GM12878 (cell line): Measurements from ENCODE around the gene MAGI2. TPM values are rescaled to one million over a fixed set of nuclear protein-coding genes. Genes with fewer than 3 reads are reported as not detected.

ENCODE experiments used
- ATAC-seq: fragments of 200-7000 bp; cut with Tn5 transposase; 3 replicates; pipeline ENCODE4 v1.9.1; 2020; ENCODE audit warnings: mild to moderate bottlenecking, moderate library complexity
- BruUV-seq: library from RNA; stranded (reverse); fragments of 400-500 nt; replicated peaks from 2 replicates; lab custom pipeline; 2021; lab: Mats Ljungman, UMichigan
- CTCF ChIA-PET: fragments of 300-600 bp; sonication (Branson Sonifier 250); formaldehyde crosslinking; extraction: SDS; loops from one replicate; lab custom pipeline; 2021; ENCODE audit warnings: inconsistent platforms; lab: Yijun Ruan, JAX
- POLR2A ChIA-PET: fragments of 350-600 bp; formaldehyde crosslinking; extraction: SDS; loops from one replicate; lab custom pipeline; 2021; ENCODE audit warnings: inconsistent platforms; lab: Charles Lee
- RAD21 ChIA-PET: fragments of 300-600 bp; sonication (Branson Sonifier 250); formaldehyde crosslinking; loops from one replicate; lab custom pipeline; 2023; ENCODE audit warnings: antibody characterized with exemption; ENCODE audit not compliant: unreplicated experiment; lab: Charles Lee
- SMC1A ChIA-PET: fragments of 300-600 bp; sonication (Branson Sonifier 250); formaldehyde crosslinking; loops from one replicate; lab custom pipeline; 2023; ENCODE audit not compliant: unreplicated experiment, uncharacterized antibody; lab: Charles Lee
- DNase-seq: peaks from one replicate; pipeline ENCODE4 v3.0.0-alpha.2; 2011; ENCODE audit warnings: low read depth, low spot score
- FAIRE-seq: peaks from 3 replicates; lab custom pipeline; 2011; peaks lifted over from hg19 to GRCh38; lab: Jason Lieb, UNC
- H2AFZ ChIP-seq: 2 replicates; pipeline ENCODE4 v1.6.0; 2011; ENCODE audit warnings: low read depth, low read length, control low read depth; ENCODE audit not compliant: control insufficient read depth
- H3K27ac ChIP-seq: 2 replicates; pipeline ENCODE4 v1.5.1; 2011; ENCODE audit warnings: control low read depth; ENCODE audit not compliant: control insufficient read depth, insufficient read depth
- H3K27me3 ChIP-seq, 2 experiments: replicated peaks in 1 of 2; 2 replicates each; pipeline versions ENCODE4 v1.6.0 to v1.6.1; 2011; ENCODE audit warnings: low read length in 1 of 2; ENCODE audit not compliant: control insufficient read depth in 2 of 2, insufficient read depth in 2 of 2
- H3K36me3 ChIP-seq, 2 experiments: 2 replicates each; pipeline ENCODE4 v1.5.1; 2011; ENCODE audit warnings: low read length in 1 of 2; ENCODE audit not compliant: control insufficient read depth in 2 of 2, insufficient read depth in 2 of 2
- H3K4me1 ChIP-seq: 2 replicates; pipeline ENCODE4 v1.6.1; 2011; ENCODE audit warnings: mild to moderate bottlenecking, low read length, moderate library complexity, mixed read lengths; ENCODE audit not compliant: control insufficient read depth, insufficient read depth
- H3K4me2 ChIP-seq: 2 replicates; pipeline ENCODE4 v1.6.0; 2011; ENCODE audit warnings: control low read depth; ENCODE audit not compliant: control insufficient read depth, insufficient read depth
- H3K4me3 ChIP-seq: fragments of 200-600 bp; sonication (generic); 2 replicates; pipeline ENCODE4 v1.5.1; 2016
- H3K79me2 ChIP-seq: 2 replicates; pipeline ENCODE4 v1.6.0; 2011; ENCODE audit warnings: low read length; ENCODE audit not compliant: control insufficient read depth, insufficient read depth
- H3K9ac ChIP-seq: 2 replicates; pipeline ENCODE4 v1.8.0; 2011; ENCODE audit warnings: low read length, control low read depth, mixed read lengths; ENCODE audit not compliant: control insufficient read depth, insufficient read depth
- H3K9me3 ChIP-seq: replicated peaks from 3 replicates; pipeline ENCODE4 v1.5.1; 2011; ENCODE audit warnings: mild to moderate bottlenecking, low read length; ENCODE audit not compliant: control insufficient read depth, insufficient read depth
- H4K20me1 ChIP-seq: 2 replicates; pipeline ENCODE4 v1.6.0; 2011; ENCODE audit not compliant: control insufficient read depth, insufficient read depth
- ATF3 ChIP-seq: IDR thresholded peaks from 2 replicates; pipeline ENCODE4 v1.6.1; 2011; ENCODE audit warnings: low read depth, mild to moderate bottlenecking, low read length, moderate library complexity, borderline replicate concordance; ENCODE audit errors: extremely low read depth
- CBFB ChIP-seq: IDR thresholded peaks from 2 replicates; pipeline ENCODE4 v1.6.1; 2016; ENCODE audit warnings: antibody characterized with exemption, low read depth
- NFXL1 ChIP-seq: fragments of 450-650 bp; IDR thresholded peaks from 2 replicates; pipeline ENCODE4 v1.6.1; 2017; ENCODE audit warnings: antibody characterized with exemption, mild to moderate bottlenecking, borderline replicate concordance
- ZNF24 ChIP-seq: fragments of 450-650 bp; IDR thresholded peaks from 2 replicates; pipeline ENCODE4 v1.6.1; 2017; ENCODE audit warnings: antibody characterized with exemption, mild to moderate bottlenecking
- WGBS: methylation state at CpG from one replicate; pipeline ENCODE4 v1.1.6; 2016; ENCODE audit warnings: low lambda C conversion rate; ENCODE audit not compliant: insufficient replicate concordance, insufficient coverage; ENCODE audit errors: missing lambda C conversion rate; 5-methylcytosine and 5-hydroxymethylcytosine counted together
- in situ Hi-C: fragments of 300-500 bp; cut with MboI; formaldehyde crosslinking; loops from 9 replicates; pipeline ENCODE4 v1.14.3; 2018; ENCODE audit warnings: mixed read lengths
- intact Hi-C: fragments of 100-400 bp; cut with micrococcal nuclease; formaldehyde crosslinking; loops from one replicate; pipeline ENCODE4 v1.14.2; 2022; ENCODE audit not compliant: unreplicated experiment
- polyA plus RNA-seq, 11 experiments: library from polyadenylated mRNA; depleted of rRNA in 4 of 11; unstranded in 6 of 11; stranded (reverse) in 5 of 11; fragments of >200 nt; fragmentation: Nextera tagmentation in 4 of 11; fragmentation: Illumina TruSeq in 1 of 11; extraction: Ambion mirVana in 4 of 11; extraction: Trizol in 1 of 11; gene quantifications; 1 replicate in 1 of 11; 2 replicates in 10 of 11; pipeline versions ENCODE4 v1.2.1 to v1.2.3, GENCODE V29; 2011 to 2016; ENCODE audit warnings: inconsistent platforms in 2 of 11, missing spikeins in 2 of 11, low read depth in 1 of 11
- total RNA-seq, 4 experiments: library from RNA; depleted of rRNA in 3 of 4; stranded (reverse); fragments of >200 nt in 3 of 4; fragmentation: Illumina TruSeq in 1 of 4; extraction: Trizol in 1 of 4; gene quantifications; 2 replicates each; pipeline versions ENCODE4 v1.2.1 to v1.2.3, GENCODE V29; 2013 to 2021
- TF ChIP-seq, protein P1 (sequence below): fragments of 150-350 bp; IDR thresholded peaks from 2 replicates; pipeline ENCODE4 v1.6.1; 2014; ENCODE audit warnings: mild to moderate bottlenecking, low read depth, low read length
- TF ChIP-seq, protein P2 (sequence below): IDR thresholded peaks from 2 replicates; pipeline ENCODE4 v1.6.1; 2012; ENCODE audit warnings: improper control_type of control experiment, low read depth, low read length; ENCODE audit not compliant: insufficient replicate concordance

Gene MAGI2
- total and polyA plus RNA-seq, 10 of the 15 experiments (the other 5 are each of a cell fraction or from before 2014, with no cell fraction given), result 0.01 to 0.31 (median 0.05) TPM; not detected in 2

GRCh38 chr7:79159040-79159664, 294.3 kb downstream of the MAGI2 start:
- Histone ChIP-seq H3K4me1 (no peaks in the 10 kb centered on the region), H3K27me3 (no peaks in the 10 kb centered on the region), H3K9ac (no peak overlapping the region), H3K36me3 (no peaks in the 10 kb centered on the region), H3K9me3 (no peaks in the 10 kb centered on the region), H3K79me2 (no peaks in the 10 kb centered on the region), H4K20me1 (no peaks in the 10 kb centered on the region), H3K4me2 (no peak overlapping the region), H2AFZ (no peak overlapping the region), H3K27ac (no peak overlapping the region), H3K4me3 (no peak overlapping the region)
- 40% methylated on average over 5 of the region's 5 CpGs for WGBS
- DNase-seq, result no peak
- no peak for FAIRE-seq
- in situ Hi-C loops, result no loop called here
- no TSS peak for BruUV-seq
- ChIA-PET POLR2A (no interaction called here), RAD21 (no interaction called here), CTCF (no interaction called here), SMC1A (interaction anchor here (1.1 kb wide), 1 partner anchor 39 kb away, joined by 4 read pairs; no protein-coding TSS in a partner anchor)
- intact Hi-C loops, result no loop called here
- no peak for ATAC-seq
- no peak for TF ChIP-seq NFXL1
- TF ChIP-seq CBFB, result no peak
- TF ChIP-seq ZNF24, result no peak
- TF ChIP-seq ATF3, result no peak

GRCh38 chr7:79157281-79157680, 296.2 kb downstream of the MAGI2 start:
- RAD21 ChIA-PET, result no interaction called here
- no peaks in the 10 kb centered on the region for H3K9me3 ChIP-seq
- FAIRE-seq (no peak), DNase-seq (no peak), ATAC-seq (no peak)
- in situ Hi-C loops (no loop called here), intact Hi-C loops (no loop called here)
- H3K27me3 ChIP-seq, result no peaks in the 10 kb centered on the region
- SMC1A ChIA-PET, result no interaction called here
- H3K79me2 ChIP-seq, result no peaks in the 10 kb centered on the region
- BruUV-seq, result no TSS peak
- no peak overlapping the region for H3K27ac ChIP-seq
- no peaks in the 10 kb centered on the region for H3K4me1 ChIP-seq
- H3K9ac ChIP-seq, result no peak overlapping the region
- H2AFZ ChIP-seq, result no peak overlapping the region
- no peak overlapping the region for H3K4me3 ChIP-seq
- 17% methylated on average over 2 of the region's 2 CpGs for WGBS
- CTCF ChIA-PET, result interaction anchor here (0.7 kb wide), 1 partner anchor 40 kb away, joined by 3 read pairs; no protein-coding TSS in a partner anchor
- no peaks in the 10 kb centered on the region for H3K36me3 ChIP-seq
- H3K4me2 ChIP-seq, result no peak overlapping the region
- POLR2A ChIA-PET, result no interaction called here
- no peaks in the 10 kb centered on the region for H4K20me1 ChIP-seq
- TF ChIP-seq, protein P1, sequence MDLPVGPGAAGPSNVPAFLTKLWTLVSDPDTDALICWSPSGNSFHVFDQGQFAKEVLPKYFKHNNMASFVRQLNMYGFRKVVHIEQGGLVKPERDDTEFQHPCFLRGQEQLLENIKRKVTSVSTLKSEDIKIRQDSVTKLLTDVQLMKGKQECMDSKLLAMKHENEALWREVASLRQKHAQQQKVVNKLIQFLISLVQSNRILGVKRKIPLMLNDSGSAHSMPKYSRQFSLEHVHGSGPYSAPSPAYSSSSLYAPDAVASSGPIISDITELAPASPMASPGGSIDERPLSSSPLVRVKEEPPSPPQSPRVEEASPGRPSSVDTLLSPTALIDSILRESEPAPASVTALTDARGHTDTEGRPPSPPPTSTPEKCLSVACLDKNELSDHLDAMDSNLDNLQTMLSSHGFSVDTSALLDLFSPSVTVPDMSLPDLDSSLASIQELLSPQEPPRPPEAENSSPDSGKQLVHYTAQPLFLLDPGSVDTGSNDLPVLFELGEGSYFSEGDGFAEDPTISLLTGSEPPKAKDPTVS, result no peak
- TF ChIP-seq, protein P2, sequence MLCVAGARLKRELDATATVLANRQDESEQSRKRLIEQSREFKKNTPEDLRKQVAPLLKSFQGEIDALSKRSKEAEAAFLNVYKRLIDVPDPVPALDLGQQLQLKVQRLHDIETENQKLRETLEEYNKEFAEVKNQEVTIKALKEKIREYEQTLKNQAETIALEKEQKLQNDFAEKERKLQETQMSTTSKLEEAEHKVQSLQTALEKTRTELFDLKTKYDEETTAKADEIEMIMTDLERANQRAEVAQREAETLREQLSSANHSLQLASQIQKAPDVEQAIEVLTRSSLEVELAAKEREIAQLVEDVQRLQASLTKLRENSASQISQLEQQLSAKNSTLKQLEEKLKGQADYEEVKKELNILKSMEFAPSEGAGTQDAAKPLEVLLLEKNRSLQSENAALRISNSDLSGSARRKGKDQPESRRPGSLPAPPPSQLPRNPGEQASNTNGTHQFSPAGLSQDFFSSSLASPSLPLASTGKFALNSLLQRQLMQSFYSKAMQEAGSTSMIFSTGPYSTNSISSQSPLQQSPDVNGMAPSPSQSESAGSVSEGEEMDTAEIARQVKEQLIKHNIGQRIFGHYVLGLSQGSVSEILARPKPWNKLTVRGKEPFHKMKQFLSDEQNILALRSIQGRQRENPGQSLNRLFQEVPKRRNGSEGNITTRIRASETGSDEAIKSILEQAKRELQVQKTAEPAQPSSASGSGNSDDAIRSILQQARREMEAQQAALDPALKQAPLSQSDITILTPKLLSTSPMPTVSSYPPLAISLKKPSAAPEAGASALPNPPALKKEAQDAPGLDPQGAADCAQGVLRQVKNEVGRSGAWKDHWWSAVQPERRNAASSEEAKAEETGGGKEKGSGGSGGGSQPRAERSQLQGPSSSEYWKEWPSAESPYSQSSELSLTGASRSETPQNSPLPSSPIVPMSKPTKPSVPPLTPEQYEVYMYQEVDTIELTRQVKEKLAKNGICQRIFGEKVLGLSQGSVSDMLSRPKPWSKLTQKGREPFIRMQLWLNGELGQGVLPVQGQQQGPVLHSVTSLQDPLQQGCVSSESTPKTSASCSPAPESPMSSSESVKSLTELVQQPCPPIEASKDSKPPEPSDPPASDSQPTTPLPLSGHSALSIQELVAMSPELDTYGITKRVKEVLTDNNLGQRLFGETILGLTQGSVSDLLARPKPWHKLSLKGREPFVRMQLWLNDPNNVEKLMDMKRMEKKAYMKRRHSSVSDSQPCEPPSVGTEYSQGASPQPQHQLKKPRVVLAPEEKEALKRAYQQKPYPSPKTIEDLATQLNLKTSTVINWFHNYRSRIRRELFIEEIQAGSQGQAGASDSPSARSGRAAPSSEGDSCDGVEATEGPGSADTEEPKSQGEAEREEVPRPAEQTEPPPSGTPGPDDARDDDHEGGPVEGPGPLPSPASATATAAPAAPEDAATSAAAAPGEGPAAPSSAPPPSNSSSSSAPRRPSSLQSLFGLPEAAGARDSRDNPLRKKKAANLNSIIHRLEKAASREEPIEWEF, result no peak
